ENCODE measurements around the gene KANK4.
"Not testable (repeated sequence)": the region's sequence is repeated elsewhere in the genome, so short reads cannot be mapped to it uniquely, and the experiment has no call there.

Gene KANK4

GRCh38 chr1:62271948-62272728, 47.1 kb downstream of the KANK4 start:
- peak; percentile 67 for DNase-seq (ENCODE audit: low read depth)

GRCh38 chr1:62271134-62271533, 48.1 kb downstream of the KANK4 start:
- no peak for DNase-seq (ENCODE audit: low read depth)

- no peak for DNase-seq (ENCODE audit: low read depth)
Measured at GRCh38 chr1:62269851-62270495, 49.3 kb downstream of the KANK4 start.

- no peak for DNase-seq (ENCODE audit: low read depth)
Measured at GRCh38 chr1:62269439-62269838, 49.8 kb downstream of the KANK4 start.

- DNase-seq (ENCODE audit: low read depth), result no peak
Measured at GRCh38 chr1:62268315-62268714, 50.9 kb downstream of the KANK4 start.

GRCh38 chr1:62265956-62266935, 53.0 kb downstream of the KANK4 start:
- DNase-seq (ENCODE audit: low read depth), result no peak

- no peak for DNase-seq (ENCODE audit: low read depth)
Measured at GRCh38 chr1:62263814-62264353, 55.4 kb downstream of the KANK4 start.

GRCh38 chr1:62263006-62263813, 56.0 kb downstream of the KANK4 start:
- no peak for DNase-seq (ENCODE audit: low read depth)

- no peak for DNase-seq (ENCODE audit: low read depth)
Measured at GRCh38 chr1:62260688-62261087, 58.5 kb downstream of the KANK4 start.

GRCh38 chr1:62259551-62259950, 59.7 kb downstream of the KANK4 start:
- DNase-seq (ENCODE audit: low read depth), result no peak

GRCh38 chr1:62250126-62250726, 69.0 kb downstream of the KANK4 start:
- DNase-seq (ENCODE audit: low read depth), result no peak

- DNase-seq (ENCODE audit: low read depth), result no peak
Measured at GRCh38 chr1:62247391-62248168, 71.7 kb downstream of the KANK4 start.

GRCh38 chr1:62245201-62245600, 74.0 kb downstream of the KANK4 start:
- no peak for DNase-seq (ENCODE audit: low read depth)

- not testable (repeated sequence) for DNase-seq (ENCODE audit: low read depth)
Measured at GRCh38 chr1:62244380-62244779, 74.9 kb downstream of the KANK4 start.

GRCh38 chr1:62241371-62242131, 77.7 kb downstream of the KANK4 start:
- DNase-seq (ENCODE audit: low read depth), result no peak

GRCh38 chr1:62240651-62241370, 78.4 kb downstream of the KANK4 start:
- no peak for DNase-seq (ENCODE audit: low read depth)

GRCh38 chr1:62239652-62240403, 79.4 kb downstream of the KANK4 start:
- not testable (repeated sequence) for DNase-seq (ENCODE audit: low read depth)

GRCh38 chr1:62238507-62238906, 80.7 kb downstream of the KANK4 start:
- DNase-seq (ENCODE audit: low read depth), result no peak

All from GM04504 (cell line).